NCI-H1417 treated with DMSO at 0.1 percent for 48 hours (cell line): ENCODE data around the gene BID.

ENCODE experiments used
- DNase-seq: peaks from one replicate; lab custom pipeline; 2025; lab: John Stamatoyannopoulos, UW

The BID gene

GRCh38 chr22:17774206-17774925, at the start of gene BID:
Gene BID, minus strand, starts transcription at chr22:17774469. Its CDS starts 24,353 bp downstream, at chr22:17750116.
- no peak for DNase-seq

GRCh38 chr22:17823964-17824363, 49.7 kb upstream of the BID start:
- DNase-seq: no peak

- no peak for DNase-seq
Observed at GRCh38 chr22:17823226-17823625, 49.0 kb upstream of the BID start.

GRCh38 chr22:17822087-17822486, 47.8 kb upstream of the BID start:
- DNase-seq: no peak

- no peak for DNase-seq
Observed at GRCh38 chr22:17820879-17821439, 46.7 kb upstream of the BID start.

GRCh38 chr22:17818649-17819048, 44.4 kb upstream of the BID start:
- DNase-seq: no peak

- no peak for DNase-seq
Observed at GRCh38 chr22:17818180-17818579, 43.9 kb upstream of the BID start.

GRCh38 chr22:17817511-17818065, 43.3 kb upstream of the BID start:
- no peak for DNase-seq

- no peak for DNase-seq
Observed at GRCh38 chr22:17817079-17817478, 42.8 kb upstream of the BID start.

GRCh38 chr22:17816649-17817048, 42.4 kb upstream of the BID start:
- no peak for DNase-seq

GRCh38 chr22:17815703-17816254, 41.5 kb upstream of the BID start:
- no peak for DNase-seq

GRCh38 chr22:17814830-17815229, 40.6 kb upstream of the BID start:
- DNase-seq: no peak

GRCh38 chr22:17814084-17814483, 39.8 kb upstream of the BID start:
- DNase-seq: no peak

GRCh38 chr22:17811119-17811518, 36.9 kb upstream of the BID start:
- DNase-seq: no peak

- no peak for DNase-seq
Observed at GRCh38 chr22:17810570-17811116, 36.4 kb upstream of the BID start.

GRCh38 chr22:17808693-17809403, 34.6 kb upstream of the BID start:
- no peak for DNase-seq

GRCh38 chr22:17807578-17808410, 33.5 kb upstream of the BID start:
- DNase-seq: no peak

GRCh38 chr22:17807086-17807485, 32.8 kb upstream of the BID start:
- DNase-seq: no peak

GRCh38 chr22:17806437-17806836, 32.2 kb upstream of the BID start:
- no peak for DNase-seq

- DNase-seq: no peak
Observed at GRCh38 chr22:17804331-17805080, 30.2 kb upstream of the BID start.
